Esophagus squamous epithelium (tissue), 4 donors: ENCODE results near the gene SOCS6.

Experiments
- POLR2A ChIP-seq, 4 donors: fragments of 450-650 bp; IDR thresholded peaks; one replicate each; pipeline ENCODE4 v1.6.1; 2017; ENCODE audit warnings: antibody characterized with exemption in 4 of 4, mild to moderate bottlenecking in 4 of 4, moderate library complexity in 3 of 4
- TF ChIP-seq, protein P1 (sequence below), 6 experiments: fragments of 450-650 bp in 4 of 6; fragments of 200-600 bp in 2 of 6; sonication (generic) in 2 of 6; IDR thresholded peaks; one replicate each; pipeline ENCODE4 v1.5.1; 2016 to 2019; ENCODE audit warnings: antibody characterized with exemption in 6 of 6, mild to moderate bottlenecking in 4 of 6, moderate library complexity in 4 of 6

DNA sequence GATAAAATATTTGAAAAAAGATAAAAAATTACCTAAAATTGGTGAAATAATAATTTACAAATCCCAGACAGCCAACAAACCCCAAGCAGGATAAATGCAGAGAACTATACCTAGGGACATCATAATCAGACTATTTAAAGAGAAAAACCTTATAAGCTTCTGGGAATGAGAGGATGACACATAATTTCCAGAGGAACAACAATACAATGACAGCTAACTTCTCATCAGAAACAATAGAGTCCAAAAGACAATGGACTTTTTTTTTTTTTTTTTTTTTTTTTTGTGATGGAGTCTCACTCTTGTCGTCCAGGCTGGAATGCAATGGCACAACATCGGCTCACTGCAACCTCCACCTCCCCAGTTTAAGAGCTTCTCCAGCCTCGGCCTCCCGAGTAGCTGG, 65.2 kb downstream of the SOCS6 start:
- TF ChIP-seq, protein P1, sequence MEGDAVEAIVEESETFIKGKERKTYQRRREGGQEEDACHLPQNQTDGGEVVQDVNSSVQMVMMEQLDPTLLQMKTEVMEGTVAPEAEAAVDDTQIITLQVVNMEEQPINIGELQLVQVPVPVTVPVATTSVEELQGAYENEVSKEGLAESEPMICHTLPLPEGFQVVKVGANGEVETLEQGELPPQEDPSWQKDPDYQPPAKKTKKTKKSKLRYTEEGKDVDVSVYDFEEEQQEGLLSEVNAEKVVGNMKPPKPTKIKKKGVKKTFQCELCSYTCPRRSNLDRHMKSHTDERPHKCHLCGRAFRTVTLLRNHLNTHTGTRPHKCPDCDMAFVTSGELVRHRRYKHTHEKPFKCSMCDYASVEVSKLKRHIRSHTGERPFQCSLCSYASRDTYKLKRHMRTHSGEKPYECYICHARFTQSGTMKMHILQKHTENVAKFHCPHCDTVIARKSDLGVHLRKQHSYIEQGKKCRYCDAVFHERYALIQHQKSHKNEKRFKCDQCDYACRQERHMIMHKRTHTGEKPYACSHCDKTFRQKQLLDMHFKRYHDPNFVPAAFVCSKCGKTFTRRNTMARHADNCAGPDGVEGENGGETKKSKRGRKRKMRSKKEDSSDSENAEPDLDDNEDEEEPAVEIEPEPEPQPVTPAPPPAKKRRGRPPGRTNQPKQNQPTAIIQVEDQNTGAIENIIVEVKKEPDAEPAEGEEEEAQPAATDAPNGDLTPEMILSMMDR (IDR thresholded peaks at IDR 0.05): no peak
- no peak for TF ChIP-seq POLR2A (IDR thresholded peaks at IDR 0.05)
